CD4-positive, alpha-beta T cell treated with Interleukin-12 subunit alpha and Interleukin-12 subunit beta, for 1 hour (primary cell): ENCODE results near the gene CEP350.
A peak's percentile ranks its signal among the peaks of the same experiment; 100 is the strongest.
"Not testable (repeated sequence)": the region's sequence is repeated elsewhere in the genome, so short reads cannot be mapped to it uniquely, and the experiment has no call there.

ENCODE experiments used
- DNase-seq: peaks from one replicate; pipeline ENCODE4 v3.0.0-alpha.2; 2020

CEP350 gene

DNA sequence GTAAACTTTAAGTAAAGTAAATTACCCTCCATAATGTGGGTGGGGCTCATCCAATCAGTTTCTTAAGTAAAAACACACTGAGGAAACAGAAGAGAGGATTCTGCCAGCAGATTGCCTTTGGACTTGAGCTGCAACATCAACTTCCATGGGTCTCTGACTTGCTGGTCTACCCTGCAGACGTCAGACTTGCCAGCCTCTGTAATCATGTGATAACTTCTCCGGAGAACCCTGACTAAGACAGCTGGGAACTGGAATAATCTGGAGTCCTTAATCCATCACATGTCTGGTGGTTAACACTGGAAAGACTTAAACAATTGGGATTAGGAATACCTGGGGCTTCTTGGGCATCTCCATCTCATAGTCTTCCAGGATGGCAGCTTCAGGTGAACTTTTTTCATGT is 13.2 kb upstream of the CEP350 start:
- no peak for DNase-seq

DNA sequence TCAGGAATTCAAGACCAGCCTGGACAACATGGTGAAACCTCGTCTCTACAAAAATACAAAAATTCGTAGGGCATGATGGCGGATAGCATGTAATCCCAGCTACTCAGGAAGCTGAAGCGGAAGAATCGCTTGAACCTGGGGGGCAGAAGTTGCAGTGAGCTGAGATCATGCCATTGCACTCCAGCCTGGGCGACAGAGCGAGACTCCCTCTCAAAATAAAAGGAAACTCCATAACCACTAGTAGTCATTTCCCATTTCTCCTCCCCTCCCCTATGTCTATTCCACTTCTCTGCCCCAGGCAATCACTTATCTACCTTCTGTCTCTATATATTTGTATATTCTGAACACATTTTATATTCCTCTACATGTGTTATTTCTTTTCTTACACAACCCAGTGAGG is 4.0 kb upstream of the CEP350 start:
- DNase-seq, result no peak

DNA sequence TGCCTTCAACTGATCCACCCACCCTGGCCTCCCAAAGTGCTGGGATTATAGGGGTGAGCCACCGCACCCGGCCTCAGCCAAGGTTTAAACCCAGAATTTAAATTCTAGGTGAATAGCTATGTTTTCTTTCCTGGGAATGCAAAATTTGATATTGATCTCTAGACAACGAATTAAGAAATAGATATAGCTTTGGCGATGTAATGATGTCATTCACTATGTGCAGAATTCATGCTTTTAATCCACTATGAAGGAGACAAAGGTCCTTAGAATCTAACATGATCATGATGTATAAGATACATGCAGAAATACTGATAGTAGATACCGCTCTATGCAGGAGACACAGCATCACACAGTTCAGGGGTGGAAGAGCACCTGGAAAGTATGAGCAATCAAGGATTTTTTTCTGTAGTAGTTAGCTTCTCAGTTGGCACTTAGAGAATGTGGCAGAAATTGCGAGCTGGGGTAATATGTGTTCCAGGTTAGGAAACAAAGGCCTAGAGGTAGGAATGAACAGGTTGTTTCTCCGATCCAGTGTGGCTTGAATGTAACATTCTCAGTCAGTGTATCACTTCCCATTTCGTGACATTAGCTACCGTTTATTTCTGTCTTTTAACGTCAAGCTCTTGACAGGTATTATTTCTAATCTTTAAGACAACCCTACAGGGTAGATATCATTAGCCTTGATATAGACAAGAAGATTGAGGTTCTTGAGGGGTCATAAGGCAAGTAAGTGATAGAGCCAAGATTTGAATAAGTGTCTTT is 3.0 kb upstream of the CEP350 start:
- no peak for DNase-seq

DNA sequence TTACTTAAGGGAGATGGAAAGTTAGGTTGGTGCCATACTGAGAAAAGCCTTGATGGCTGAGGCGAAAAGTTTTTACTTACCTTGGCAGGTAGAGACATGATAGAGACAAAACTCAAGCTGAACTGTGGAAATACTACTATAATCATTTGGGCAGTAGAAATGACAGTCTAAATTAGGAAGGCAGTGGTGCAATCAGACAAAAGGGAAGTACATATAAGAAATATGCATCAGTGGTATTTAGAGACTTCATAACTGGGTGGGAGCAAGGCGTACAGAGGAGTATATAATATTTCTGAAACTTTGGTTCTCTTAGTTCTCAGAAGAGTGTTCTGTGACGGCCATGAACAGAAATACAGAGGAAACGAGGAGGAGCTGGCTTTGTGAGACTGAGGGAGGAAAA is 2.4 kb upstream of the CEP350 start:
- DNase-seq, result no peak

DNA sequence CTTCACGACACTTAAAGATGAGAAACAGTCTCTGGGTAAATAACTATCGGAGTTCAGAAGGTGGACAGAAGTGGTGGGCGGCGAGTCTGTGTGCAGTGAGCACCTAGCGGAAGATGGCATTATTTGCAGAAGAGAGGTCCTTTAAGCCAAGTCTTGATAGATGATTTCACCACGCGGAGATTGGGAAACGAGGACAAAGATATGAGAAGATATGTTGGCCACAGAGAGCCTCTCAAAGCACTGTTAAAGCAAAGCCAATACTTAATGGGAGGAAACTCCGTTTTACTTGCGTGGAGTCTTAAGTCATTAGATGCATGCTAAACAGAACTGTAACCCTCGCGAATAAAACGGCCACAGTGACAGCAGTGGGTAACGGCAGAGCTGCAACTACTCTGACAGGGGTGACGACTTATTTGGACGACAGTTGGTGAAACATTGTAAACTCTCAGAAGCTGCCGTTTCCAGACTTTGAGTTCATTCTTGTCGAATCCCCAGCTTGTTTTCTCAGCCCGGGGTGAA is 577 bp upstream of the CEP350 start:
- peak; percentile 58 for DNase-seq

DNA sequence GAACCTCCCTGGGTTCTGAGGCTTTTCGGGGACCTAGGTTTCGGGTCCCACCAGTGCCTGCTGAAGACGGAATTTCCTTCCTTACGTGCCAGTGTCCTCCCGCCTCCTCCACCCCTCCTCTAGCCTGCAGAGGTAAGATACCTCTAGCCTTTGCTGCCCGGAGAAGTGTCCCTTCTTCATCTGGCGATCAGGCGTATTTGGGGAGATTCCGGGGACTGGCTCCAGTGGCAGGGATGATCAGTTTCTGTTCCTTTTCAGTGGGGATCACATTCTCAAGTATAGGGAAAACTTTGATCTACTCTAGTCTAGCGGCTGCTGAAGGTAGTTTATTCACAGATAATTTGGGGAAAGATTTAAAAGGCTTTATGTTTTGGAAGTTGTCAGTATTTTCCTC is 674 bp downstream of the CEP350 start:
- DNase-seq, result no peak

DNA sequence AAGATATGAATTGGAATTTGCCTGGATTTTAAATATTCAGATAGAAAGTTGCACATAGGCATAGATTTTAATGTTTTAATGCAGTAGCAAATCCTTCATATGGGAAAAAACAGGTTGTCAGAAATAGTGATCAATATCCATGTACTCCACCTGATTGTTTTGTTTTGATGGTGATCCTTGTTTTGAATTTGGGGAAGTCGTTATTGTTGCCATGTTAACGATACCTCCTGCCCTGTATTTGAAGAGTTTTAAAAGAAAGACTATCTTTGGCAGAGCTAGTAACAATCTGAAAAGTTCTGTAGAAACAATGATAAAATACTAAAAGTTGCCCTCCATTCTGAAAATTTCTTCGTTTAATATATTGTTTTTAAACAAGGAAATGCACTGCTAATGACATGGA is 1.1 kb downstream of the CEP350 start:
- DNase-seq, result no peak

DNA sequence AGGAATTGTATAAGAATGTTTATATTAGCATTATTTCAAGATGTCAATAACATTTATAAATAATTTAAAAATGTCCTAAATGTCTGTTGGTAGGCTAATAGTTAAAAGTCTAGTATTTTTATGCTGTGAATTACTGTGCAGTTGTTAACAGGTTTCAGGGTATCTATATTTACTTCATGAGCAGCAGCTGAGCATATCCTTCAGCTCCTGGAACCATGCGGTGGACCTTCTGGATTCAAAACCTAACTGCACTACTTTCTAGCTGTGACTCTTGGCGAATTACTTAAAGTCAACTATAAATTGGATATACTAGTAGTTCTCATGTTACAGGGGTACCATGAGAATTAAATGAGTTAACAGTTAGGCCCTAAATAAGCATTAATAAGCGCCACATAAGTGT is 3.7 kb downstream of the CEP350 start:
- DNase-seq, result no peak

DNA sequence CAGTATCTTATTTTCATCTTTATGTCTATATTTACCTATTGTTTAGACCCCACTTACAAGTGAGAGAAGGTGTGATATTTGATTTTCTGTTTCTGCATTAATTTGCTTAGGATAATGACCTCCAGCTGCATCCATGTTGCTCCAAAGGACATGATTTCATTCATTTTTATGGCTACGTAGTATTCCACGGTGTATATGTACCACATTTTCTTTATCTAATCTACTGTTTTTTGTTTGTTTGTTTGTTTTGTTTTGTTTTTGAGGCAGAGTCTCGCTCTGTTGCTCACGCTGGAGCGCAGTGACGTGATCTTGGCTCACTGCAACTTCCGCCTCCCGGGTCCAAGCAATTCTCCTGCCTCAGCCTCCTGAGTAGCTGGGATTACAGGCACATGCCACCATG is 7.6 kb downstream of the CEP350 start:
- not testable (repeated sequence) for DNase-seq

DNA sequence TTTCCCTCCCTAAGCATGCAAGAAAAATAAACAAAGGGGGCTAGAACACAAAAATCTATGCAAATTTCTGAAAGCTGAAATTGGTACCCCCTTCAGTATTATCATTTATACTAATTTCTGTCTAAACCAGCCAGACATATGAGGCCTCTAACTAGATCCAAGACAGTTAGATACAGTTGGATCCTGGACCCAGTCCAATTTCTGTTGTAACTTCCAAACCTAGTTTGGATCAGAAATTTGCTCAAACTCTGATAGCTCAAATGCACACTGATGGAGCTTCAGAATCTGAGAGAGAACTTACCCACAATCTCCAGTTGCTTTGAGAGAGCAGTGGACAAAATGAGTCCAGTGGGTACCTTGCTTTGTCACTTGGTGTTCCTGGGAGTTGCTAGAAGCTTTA is 11.9 kb downstream of the CEP350 start:
- no peak for DNase-seq

DNA sequence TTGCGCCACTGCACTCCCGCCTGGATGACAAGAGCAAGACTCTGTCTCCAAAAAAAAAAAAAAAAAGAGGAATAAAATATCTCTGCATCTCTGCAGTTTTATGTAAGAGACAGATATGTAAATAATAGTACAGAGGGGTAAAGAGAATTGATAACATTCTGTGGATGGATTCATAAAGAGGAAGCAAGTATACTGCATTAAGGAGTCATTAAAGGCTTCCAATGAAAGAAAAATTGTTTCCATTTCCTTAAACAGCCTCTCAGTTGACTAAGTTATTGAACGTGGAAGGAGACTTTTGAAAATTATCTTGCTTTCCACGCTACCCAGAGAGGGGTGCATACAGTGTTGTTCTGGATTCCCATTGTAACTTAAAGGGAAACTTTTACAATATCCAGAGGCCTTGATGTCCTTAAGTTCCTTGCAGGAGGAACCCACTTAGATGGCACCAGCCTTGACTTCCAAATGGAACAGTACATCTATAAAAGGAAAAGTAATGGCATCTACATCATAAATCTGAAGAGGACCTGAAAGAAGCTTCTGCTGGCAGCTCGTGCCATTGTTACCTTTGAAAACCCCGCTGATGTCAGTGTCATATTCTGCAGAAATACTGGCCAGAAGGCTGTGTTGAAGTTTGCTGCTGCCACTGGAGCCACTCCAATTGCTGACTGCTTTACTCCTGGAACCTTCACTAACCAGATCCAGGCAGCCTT is 13.8 kb downstream of the CEP350 start:
- DNase-seq, result no peak

DNA sequence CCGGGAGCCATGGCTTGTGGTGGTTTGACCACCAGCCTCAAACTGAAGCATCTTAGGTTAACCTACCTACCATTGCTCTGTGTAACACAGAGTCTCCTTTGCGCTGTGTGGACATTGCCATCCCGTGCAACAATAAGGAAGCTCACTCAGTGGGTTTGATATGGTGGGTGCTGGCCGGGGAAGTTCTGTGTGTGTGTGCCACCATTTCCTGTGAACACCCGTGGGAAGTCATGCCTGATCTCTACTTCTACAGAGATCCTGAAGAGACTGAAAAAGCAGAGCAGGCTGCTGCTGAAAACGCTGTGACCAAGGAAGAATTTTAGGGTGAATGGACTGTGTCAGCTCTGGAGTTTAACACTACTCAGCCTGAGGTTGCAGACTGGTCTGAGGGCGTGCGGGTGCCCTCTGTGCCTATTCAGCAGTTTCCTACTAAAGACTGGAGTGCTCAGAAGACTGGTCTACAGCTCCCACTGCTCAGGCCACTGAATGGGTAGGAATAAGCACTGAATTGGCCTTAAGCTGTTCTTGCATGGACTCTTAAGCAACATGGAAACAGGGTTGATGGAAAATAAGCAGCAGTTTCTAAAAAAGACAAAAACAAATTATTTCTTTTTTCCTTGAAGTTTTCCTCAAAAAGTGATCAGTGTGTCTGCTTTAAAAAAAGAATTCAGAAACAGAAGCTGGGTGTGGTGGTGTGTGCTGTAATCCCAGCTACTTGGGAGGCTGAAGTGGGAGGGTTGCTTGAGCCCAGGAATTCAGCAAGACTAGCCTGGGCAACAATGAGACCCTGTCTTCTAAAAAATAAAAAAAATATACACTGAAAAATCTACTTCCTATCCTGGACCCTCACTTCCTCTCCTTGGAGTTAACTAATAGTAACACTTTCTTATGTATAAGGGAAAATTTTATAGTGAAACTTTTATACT is 14.6 kb downstream of the CEP350 start:
- no peak for DNase-seq

DNA sequence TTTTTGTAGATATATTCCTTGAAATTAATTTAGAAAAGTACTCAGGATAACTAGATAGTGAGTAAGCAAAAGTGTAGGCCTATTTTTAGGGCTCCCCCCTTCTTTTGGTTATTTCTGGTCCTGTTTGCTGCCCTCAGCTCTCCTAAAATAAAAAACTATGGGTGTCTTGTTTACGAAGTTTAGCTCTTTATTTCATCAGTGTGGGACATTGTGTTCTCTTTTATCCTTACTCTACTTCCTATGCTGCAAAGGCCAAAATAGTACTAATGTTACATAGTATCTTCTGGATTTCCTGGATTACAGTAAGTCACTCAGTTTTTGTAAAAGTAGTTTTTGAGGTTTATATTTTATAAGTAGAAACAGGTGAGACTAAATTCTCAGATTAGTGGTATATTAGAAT is 15.4 kb downstream of the CEP350 start:
- no peak for DNase-seq

DNA sequence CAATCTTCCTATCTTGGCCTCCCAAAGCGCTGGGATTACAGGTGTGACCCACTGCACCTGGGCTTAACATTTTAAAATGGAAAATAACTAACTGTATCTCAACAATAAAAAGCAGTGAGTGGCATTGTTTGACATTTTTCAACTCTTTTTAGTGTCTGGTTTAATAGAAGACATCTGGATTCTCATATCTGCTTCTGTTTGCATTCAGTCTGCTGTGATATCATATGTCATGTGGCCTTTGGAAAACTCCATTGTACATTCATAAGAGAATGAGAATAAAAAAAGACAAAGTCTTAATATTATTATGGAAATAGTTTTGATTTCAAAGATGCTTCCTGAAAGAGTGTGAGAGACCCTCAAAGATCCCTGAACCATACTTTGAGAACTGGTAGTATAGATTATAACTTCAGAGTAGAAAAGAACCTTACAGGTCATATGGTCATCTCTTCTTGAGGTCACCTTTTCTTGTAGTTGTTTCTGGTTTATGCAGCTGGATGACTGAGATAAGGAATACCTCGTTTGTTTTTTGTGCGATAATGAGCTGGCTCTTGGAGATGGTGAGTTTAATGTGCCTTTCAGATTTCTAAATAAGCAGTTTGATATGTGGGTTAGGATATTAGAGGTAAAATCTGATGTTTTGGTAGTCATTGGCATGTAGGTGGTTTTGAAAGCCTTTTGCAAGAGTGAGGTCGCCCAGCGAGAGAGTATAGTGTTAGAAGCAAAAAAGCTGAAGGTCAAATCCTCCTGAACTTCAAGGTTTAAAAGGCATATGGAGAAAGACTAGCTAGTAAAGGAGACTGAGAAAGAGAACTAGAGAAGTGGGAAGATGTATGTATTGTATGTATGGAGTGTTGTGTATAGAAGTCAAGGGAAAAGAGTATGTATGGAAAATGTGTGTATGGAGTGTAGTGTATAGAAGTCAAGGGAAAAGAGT is 17.2 kb downstream of the CEP350 start:
- DNase-seq, result no peak

DNA sequence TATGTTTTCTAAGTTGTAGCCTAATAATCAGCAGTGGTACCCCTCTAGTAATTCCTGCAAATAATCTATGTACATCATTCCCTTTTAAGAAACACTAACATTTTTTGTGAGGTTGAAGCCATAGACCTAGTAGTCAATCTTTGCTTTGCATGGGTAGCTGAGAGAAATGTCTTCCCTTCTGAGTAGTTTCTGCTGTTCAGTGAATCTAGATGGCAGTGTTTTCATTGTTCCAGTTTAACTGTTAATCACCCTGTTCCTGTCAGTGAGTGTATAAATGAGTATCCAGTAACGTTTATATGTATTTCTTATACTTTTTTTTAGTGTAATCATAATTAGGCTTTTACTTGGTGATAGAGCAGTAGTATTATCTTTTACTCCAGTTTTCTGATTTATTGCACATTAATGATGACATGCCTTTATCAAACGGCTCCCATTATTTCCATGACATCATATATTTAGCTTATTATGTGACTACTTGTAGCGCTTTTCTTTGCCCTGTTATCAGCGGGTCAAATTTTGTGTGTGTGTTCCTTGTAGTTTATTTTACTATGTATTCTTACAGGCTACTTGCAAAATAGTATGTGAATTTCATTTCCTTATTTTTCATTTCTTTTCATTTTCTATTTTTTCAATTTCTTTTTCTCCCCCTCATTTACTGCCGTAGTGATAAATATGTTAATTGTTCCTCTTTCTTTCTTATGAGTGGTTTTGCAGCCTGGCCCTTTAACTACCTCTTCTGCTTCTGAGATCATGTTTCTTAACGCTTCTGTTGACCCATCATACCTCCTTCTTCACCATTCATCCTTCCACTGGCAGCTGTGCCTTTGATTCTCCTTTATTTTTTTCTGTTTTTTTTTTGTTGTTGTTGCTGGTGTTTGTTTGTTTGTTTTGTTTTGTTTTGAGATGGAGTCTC is 18.8 kb downstream of the CEP350 start:
- DNase-seq, result no peak

DNA sequence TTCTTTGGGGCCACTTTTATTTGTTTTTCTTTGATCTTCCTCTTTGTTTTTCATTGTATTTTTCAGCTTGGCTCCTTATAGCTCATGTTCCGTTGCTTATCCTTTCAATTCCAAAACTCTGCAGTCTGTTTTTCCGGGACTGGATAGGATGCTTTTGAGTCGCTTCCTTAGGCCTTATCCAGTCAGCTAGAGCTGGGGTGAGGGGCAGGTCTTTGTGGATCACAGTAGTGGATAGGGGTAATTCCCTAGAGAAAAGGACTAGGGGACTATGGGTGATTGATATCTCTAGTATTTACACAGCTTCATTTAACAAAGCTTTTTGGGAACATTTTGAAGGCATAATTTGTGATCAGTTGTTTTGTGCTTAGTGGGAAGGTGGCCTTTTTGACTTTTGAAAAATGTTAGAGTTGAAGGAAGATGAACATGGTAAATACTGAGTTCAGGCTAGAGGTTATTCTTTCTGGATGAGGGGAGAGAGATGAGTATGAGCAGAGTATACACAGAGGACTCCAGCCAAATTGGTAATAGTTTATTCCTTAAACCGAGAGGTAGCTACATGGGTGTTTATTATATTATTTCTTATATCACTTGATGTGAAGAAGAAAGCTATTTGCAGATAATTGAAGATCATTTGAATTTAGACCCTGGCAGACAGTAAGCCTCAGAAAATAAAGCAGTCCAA is 22.5 kb downstream of the CEP350 start:
- DNase-seq, result no peak

DNA sequence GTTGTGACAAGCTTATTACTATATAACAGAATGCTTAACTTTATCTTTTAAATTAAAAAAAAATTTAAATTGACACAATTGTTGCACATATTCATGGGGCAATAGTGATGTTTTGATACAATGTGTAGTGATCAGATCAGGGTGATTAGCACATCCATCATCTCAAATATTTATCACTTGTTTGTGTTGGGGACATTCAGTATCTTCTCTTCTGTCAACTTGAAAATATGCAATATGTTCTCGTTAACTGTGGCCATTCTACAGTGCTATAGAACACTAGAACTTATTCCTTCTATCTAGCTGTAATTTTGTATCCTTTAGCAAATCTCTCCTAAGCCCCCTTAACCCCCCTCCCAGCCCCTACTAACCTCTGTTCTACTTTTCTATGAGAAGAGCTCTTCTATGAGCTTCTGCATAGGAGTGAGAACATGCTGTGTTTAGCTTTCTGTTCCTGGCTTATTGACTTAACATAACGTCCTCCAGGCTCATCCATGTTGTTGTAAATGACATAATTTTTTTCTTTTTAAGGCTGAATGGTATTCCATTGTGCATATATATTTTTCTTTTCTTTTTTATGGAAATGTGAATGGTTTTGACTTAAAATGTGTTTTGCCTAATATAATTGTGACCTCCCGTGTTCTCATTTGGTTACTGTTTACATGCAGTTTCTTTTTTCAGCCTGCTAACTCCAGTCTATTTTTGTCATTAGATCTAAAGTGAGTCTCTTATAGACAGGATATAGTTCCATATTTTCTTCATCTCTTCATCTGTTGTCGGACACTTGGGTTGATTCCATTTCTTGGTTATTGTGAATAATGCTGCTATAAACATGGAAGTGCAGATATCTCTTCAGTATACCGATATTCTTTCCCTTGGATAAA is 23.8 kb downstream of the CEP350 start:
- DNase-seq, result no peak

DNA sequence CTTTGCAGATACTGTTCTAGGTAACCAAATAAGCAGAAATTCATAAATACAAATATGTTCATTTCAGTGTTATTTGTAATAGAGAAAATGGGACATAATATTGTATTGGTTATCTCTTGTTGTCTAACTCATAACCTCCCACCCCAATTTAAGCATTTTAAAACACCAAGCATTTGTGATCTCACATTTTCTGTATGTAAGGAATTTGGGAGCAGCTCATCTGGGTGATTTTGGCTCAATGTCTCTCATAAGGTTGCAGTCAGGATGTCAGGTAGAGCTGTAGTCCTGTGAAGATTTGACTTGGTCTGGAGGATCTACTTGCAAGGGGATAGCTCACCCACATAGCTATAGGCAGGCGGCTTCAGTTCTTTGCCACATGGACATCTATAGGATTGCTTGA is 29.5 kb downstream of the CEP350 start:
- no peak for DNase-seq

DNA sequence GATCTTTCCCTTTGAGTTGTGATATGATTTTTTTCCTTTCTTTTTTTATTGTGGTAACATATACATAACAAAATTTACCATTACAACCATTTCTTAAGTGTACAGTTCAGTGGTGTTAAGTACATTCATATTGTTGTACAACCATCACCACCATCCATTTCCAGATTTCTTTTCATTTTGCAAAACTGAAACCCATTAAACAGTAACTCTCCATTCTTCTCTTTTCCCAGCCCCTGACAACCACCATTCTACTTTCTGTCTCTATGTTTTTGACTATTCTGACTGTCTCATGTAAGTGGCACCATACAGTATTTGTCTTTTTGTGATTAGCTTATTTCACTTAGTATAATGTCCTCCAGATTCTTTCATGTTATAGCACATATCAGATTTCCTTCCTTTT is 30.3 kb downstream of the CEP350 start:
- no peak for DNase-seq
